Fibroblast of lung (primary cell): ENCODE results near the gene DIPK1B. TPM values are rescaled to one million over a fixed set of nuclear protein-coding genes. Genes with fewer than 3 reads are reported as not detected.

Experiments
- DNase-seq, 2 donors: peaks; one replicate each; pipeline versions ENCODE4 v3.0.0 to v3.0.0-alpha.2; 2010; ENCODE audit warnings: low read depth in 2 of 2
- H2AFZ ChIP-seq: 2 replicates; pipeline ENCODE4 v1.5.1; 2012; ENCODE audit warnings: low read length, control low read depth, inconsistent platforms
- H3K27ac ChIP-seq: 2 replicates; pipeline ENCODE4 v1.5.1; 2011; ENCODE audit warnings: low read length, control low read depth; ENCODE audit not compliant: insufficient read depth
- H3K27me3 ChIP-seq: 2 replicates; pipeline ENCODE4 v1.5.1; 2011; ENCODE audit warnings: mild to moderate bottlenecking, low read length; ENCODE audit not compliant: control insufficient read depth, insufficient read depth
- H3K36me3 ChIP-seq: 2 replicates; pipeline ENCODE4 v1.5.1; 2011; ENCODE audit warnings: low read length; ENCODE audit not compliant: control insufficient read depth, insufficient read depth
- H3K4me1 ChIP-seq: 2 replicates; pipeline ENCODE4 v1.5.1; 2011; ENCODE audit warnings: low read length; ENCODE audit not compliant: control insufficient read depth, insufficient read depth; ENCODE audit errors: extremely low read depth
- H3K4me2 ChIP-seq: 2 replicates; pipeline ENCODE4 v1.5.1; 2011; ENCODE audit warnings: low read length, control low read depth; ENCODE audit not compliant: insufficient read depth; ENCODE audit errors: extremely low read depth
- H3K4me3 ChIP-seq, 4 experiments: fragments of 200-600 bp in 1 of 4; sonication (generic) in 1 of 4; replicated peaks in 1 of 4; 2 replicates each; pipeline ENCODE4 v1.5.1; 2011 to 2016; ENCODE audit warnings: low read length in 4 of 4, low read depth in 3 of 4, mild to moderate bottlenecking in 3 of 4, control low read depth in 2 of 4, inconsistent platforms in 1 of 4, mixed read lengths in 1 of 4; ENCODE audit not compliant: insufficient read depth in 1 of 4; ENCODE audit errors: control extremely low read depth in 1 of 4
- H3K79me2 ChIP-seq: 2 replicates; pipeline ENCODE4 v1.5.1; 2012; ENCODE audit warnings: mild to moderate bottlenecking, low read length, inconsistent platforms; ENCODE audit not compliant: control insufficient read depth, insufficient read depth
- H3K9ac ChIP-seq: 2 replicates; pipeline ENCODE4 v1.5.1; 2011; ENCODE audit warnings: mild to moderate bottlenecking, low read length, control low read depth; ENCODE audit not compliant: insufficient read depth
- H3K9me3 ChIP-seq: 2 replicates; pipeline ENCODE4 v1.5.1; 2012; ENCODE audit warnings: low read depth, low read length; ENCODE audit not compliant: control insufficient read depth, insufficient read depth
- H4K20me1 ChIP-seq: 2 replicates; pipeline ENCODE4 v1.5.1; 2011; ENCODE audit warnings: low read length; ENCODE audit not compliant: control insufficient read depth, insufficient read depth; ENCODE audit errors: extremely low read depth
- CTCF ChIP-seq, 2 donors: IDR thresholded peaks in 1 of 2; conservative IDR thresholded peaks in 1 of 2; 1 replicate in 1 of 2; 2 replicates in 1 of 2; pipeline ENCODE4 v1.5.1; 2011 to 2012; ENCODE audit warnings: low read length in 2 of 2, control low read depth in 1 of 2, inconsistent platforms in 1 of 2, low read depth in 1 of 2, mild to moderate bottlenecking in 1 of 2
- EZH2 ChIP-seq: IDR thresholded peaks from 2 replicates; pipeline ENCODE4 v1.5.1; 2012; ENCODE audit warnings: low read length, control low read depth, mild to moderate bottlenecking; ENCODE audit errors: missing control alignments
- polyA minus RNA-seq: library from RNA; depleted of rRNA, polyadenylated mRNA; stranded (reverse); fragments of >200 nt; gene quantifications from 2 replicates; pipeline ENCODE4 v1.2.3, GENCODE V29; 2011; ENCODE audit warnings: low replicate concordance
- polyA plus RNA-seq, 2 donors: library from polyadenylated mRNA; depleted of rRNA in 1 of 2; stranded (reverse) in 1 of 2; unstranded in 1 of 2; fragments of >200 nt; gene quantifications; 2 replicates each; pipeline ENCODE4 v1.2.1, GENCODE V29; 2011 to 2012; ENCODE audit warnings: missing spikeins in 1 of 2
- total RNA-seq: library from RNA; depleted of rRNA; stranded (reverse); fragments of >200 nt; gene quantifications from 2 replicates; pipeline ENCODE4 v1.2.1, GENCODE V29; 2014

The DIPK1B gene
- total RNA-seq (0.33 and 0.77 TPM in 2 replicates), polyA plus RNA-seq (0.16 and 0.34 TPM in 2 replicates), polyA minus RNA-seq (0.30 TPM in 1 of 2 replicates, not detected in the other)
- 0.40 and 0.95 TPM in 2 replicates for polyA plus RNA-seq (2012)

- H4K20me1 ChIP-seq = no peaks in the 10 kb centered on the region
- H3K4me1 ChIP-seq = no peaks in the 10 kb centered on the region
- no peaks in the 10 kb centered on the region for H3K36me3 ChIP-seq
- H2AFZ ChIP-seq = no peak within 1 kb of the TSS
- no peaks in the 10 kb centered on the region for H3K9me3 ChIP-seq
- H3K27me3 ChIP-seq = peaks cover 4% of the 10 kb centered on the region
- no peak within 1 kb of the TSS for H3K9ac ChIP-seq
- peak within 1 kb of the TSS in 2 of 4 experiments; percentile 8 to 25 for H3K4me3 ChIP-seq
- TF ChIP-seq CTCF (conservative IDR thresholded peaks at IDR 0.05 in 1 of 2, IDR thresholded peaks at IDR 0.05 in 1 of 2; ENCODE audit: low read depth in 1 of 2, low read length in 2 of 2) = no peak
- peak; percentile 87 for TF ChIP-seq EZH2
- peak within 1 kb of the TSS; percentile 13 for H3K4me2 ChIP-seq
- no peak for DNase-seq
- H3K79me2 ChIP-seq = no peaks in the 10 kb centered on the region
- no peak within 1 kb of the TSS for H3K27ac ChIP-seq
These were observed at the start of gene DIPK1B for GRCh38 chr9:136711751-136712689. TSS of gene DIPK1B (plus strand) at chr9:136712572. CDS start at chr9:136712666, 94 bp downstream.

GRCh38 chr9:136662656-136663581, 49.5 kb upstream of the DIPK1B start, which contains the start of gene EGFL7:
TSS of gene EGFL7 (plus strand) at chr9:136662916. CDS start at chr9:136668283, 5,367 bp downstream.
- Histone ChIP-seq H3K4me3 (no peak within 1 kb of the TSS), H3K9me3 (no peaks in the 10 kb centered on the region), H3K27me3 (peaks cover 13% of the 10 kb centered on the region), H3K4me1 (no peaks in the 10 kb centered on the region), H3K36me3 (no peaks in the 10 kb centered on the region), H3K4me2 (no peak within 1 kb of the TSS), H2AFZ (no peak within 1 kb of the TSS), H4K20me1 (no peaks in the 10 kb centered on the region), H3K79me2 (no peaks in the 10 kb centered on the region), H3K27ac (no peak within 1 kb of the TSS), H3K9ac (no peak within 1 kb of the TSS)
- TF ChIP-seq CTCF (conservative IDR thresholded peaks at IDR 0.05 in 1 of 2, IDR thresholded peaks at IDR 0.05 in 1 of 2; ENCODE audit: low read depth in 1 of 2, low read length in 2 of 2) (no peak), EZH2 (no peak)
- DNase-seq = no peak
